Suprapubic skin (tissue), 4 donors: ENCODE results near the gene GDAP1L1. TPM values are rescaled to one million over a fixed set of nuclear protein-coding genes. Genes with fewer than 3 reads are reported as not detected.

Source experiments
- DNase-seq, 2 donors: peaks; one replicate each; pipeline ENCODE4 v3.0.0-alpha.2; 2019; ENCODE audit warnings: low spot score in 2 of 2
- H3K27ac ChIP-seq: fragments of 200-600 bp; sonication (generic); one replicate; pipeline ENCODE4 v1.5.1; 2019
- H3K27me3 ChIP-seq: fragments of 200-600 bp; sonication (generic); one replicate; pipeline ENCODE4 v1.5.1; 2019
- H3K36me3 ChIP-seq: fragments of 200-600 bp; sonication (generic); one replicate; pipeline ENCODE4 v1.5.1; 2019
- H3K4me1 ChIP-seq: fragments of 200-600 bp; sonication (generic); one replicate; pipeline ENCODE4 v1.5.1; 2019
- H3K4me3 ChIP-seq: fragments of 200-600 bp; sonication (generic); one replicate; pipeline ENCODE4 v1.5.1; 2019; ENCODE audit warnings: mild to moderate bottlenecking
- H3K9me3 ChIP-seq: fragments of 200-600 bp; sonication (generic); one replicate; pipeline ENCODE4 v1.5.1; 2019
- EP300 ChIP-seq: sonication (generic); formaldehyde crosslinking; IDR thresholded peaks from one replicate; pipeline ENCODE4 v1.6.1; 2017; ENCODE audit warnings: antibody characterized with exemption
- POLR2A ChIP-seq, 2 donors: fragments of 450-650 bp; IDR thresholded peaks; one replicate each; pipeline ENCODE4 v1.6.1; 2017; ENCODE audit warnings: antibody characterized with exemption in 2 of 2, mild to moderate bottlenecking in 2 of 2, moderate library complexity in 2 of 2
- POLR2AphosphoS5 ChIP-seq, 3 donors: sonication (generic); formaldehyde crosslinking; IDR thresholded peaks; one replicate each; pipeline ENCODE4 v1.6.1; 2017; ENCODE audit warnings: antibody characterized with exemption in 3 of 3
- WGBS: methylation state at CpG from one replicate; pipeline ENCODE4 v1.1.5; 2018; 5-methylcytosine and 5-hydroxymethylcytosine counted together
- total RNA-seq, 4 donors: library from RNA; depleted of rRNA; stranded (reverse); fragments of >200 nt; gene quantifications; one replicate each; pipeline ENCODE4 v1.1.0, GENCODE V29; 2016
- TF ChIP-seq, protein P1 (sequence below), 2 donors: fragments of 200-600 bp in 1 of 2; fragments of 450-650 bp in 1 of 2; sonication (generic) in 1 of 2; IDR thresholded peaks; one replicate each; pipeline ENCODE4 v1.5.1; 2016 to 2019; ENCODE audit warnings: antibody characterized with exemption in 2 of 2, mild to moderate bottlenecking in 1 of 2, moderate library complexity in 1 of 2

GDAP1L1 gene
- total RNA-seq, 4 donors from 2014 or later, result not detected

DNA sequence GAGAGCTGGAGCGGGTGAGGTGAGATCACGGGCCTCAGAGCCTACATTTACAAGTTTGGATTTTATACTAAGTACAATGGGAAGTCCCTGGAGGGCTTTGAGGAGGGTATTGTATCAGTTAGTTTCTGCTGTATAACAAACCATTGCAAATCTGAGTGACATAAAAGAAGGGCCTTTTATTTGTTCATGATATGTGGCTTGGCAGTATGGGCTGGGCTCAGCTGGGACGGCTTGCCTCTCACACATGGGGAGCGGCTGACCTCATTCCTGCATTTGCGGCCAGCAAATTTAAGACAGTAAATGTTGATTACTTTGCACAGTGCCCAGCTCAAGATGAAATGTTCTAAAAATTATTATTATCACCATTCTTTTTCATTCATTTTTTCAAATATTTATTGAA lies 21.7 kb downstream of the GDAP1L1 start:
- no peak overlapping the region for H3K4me3 ChIP-seq
- WGBS, result 83% methylated on average over 5 of the region's 5 CpGs
- H3K9me3 ChIP-seq, result no peaks in the 10 kb centered on the region
- no peaks in the 10 kb centered on the region for H3K4me1 ChIP-seq
- H3K27me3 ChIP-seq, result no peaks in the 10 kb centered on the region
- no peak overlapping the region for H3K27ac ChIP-seq
- no peak for DNase-seq
- no peak for TF ChIP-seq POLR2AphosphoS5 (IDR thresholded peaks at IDR 0.05)
- TF ChIP-seq POLR2A (IDR thresholded peaks at IDR 0.05), result no peak
- TF ChIP-seq EP300, result no peak
- TF ChIP-seq, protein P1, sequence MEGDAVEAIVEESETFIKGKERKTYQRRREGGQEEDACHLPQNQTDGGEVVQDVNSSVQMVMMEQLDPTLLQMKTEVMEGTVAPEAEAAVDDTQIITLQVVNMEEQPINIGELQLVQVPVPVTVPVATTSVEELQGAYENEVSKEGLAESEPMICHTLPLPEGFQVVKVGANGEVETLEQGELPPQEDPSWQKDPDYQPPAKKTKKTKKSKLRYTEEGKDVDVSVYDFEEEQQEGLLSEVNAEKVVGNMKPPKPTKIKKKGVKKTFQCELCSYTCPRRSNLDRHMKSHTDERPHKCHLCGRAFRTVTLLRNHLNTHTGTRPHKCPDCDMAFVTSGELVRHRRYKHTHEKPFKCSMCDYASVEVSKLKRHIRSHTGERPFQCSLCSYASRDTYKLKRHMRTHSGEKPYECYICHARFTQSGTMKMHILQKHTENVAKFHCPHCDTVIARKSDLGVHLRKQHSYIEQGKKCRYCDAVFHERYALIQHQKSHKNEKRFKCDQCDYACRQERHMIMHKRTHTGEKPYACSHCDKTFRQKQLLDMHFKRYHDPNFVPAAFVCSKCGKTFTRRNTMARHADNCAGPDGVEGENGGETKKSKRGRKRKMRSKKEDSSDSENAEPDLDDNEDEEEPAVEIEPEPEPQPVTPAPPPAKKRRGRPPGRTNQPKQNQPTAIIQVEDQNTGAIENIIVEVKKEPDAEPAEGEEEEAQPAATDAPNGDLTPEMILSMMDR (IDR thresholded peaks at IDR 0.05), result no peak
- H3K36me3 ChIP-seq, result peaks cover 4% of the 10 kb centered on the region

DNA sequence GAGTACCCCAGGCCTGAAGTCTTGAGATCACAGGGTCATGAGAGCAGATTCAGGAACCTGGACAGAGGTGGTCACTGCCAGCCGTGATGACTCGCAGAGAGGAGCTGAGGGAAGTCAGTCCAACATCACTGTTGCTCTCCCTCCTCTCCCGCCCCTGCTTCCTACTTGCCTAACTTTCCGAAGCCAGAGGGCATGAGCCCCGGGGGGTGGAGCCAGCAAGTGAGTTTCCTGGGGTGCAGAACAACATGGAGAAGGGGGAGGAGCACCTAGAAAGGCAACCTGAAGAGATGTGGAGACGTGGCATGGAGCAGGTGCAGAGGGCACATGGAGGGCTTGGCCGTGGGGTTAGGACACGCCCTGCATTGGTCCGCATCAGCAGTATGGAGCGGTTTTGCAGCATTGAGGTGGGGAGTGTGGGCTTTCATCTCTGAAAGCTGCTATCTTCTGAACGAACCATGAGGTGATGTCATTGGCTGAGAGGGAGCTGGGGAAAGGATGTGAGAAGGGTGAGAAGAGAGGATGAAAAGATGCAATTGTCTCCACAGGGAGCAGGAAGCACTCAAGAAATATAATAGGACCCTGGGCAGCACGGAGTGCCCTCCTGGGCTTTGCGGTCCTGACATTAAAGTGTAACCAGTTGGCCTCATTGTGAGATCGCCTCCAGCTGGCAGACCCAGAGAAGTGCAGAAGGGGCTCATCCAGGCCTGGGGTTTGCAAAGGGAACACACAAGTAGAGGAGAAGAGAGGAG lies 25.0 kb downstream of the GDAP1L1 start:
- Histone ChIP-seq H3K4me1 (no peaks in the 10 kb centered on the region), H3K27ac (no peak overlapping the region), H3K4me3 (no peak overlapping the region), H3K27me3 (no peaks in the 10 kb centered on the region), H3K9me3 (no peaks in the 10 kb centered on the region), H3K36me3 (peaks cover 4% of the 10 kb centered on the region)
- no peak for DNase-seq
- WGBS, result 67% methylated on average over 14 of the region's 14 CpGs
- TF ChIP-seq, protein P1 (IDR thresholded peaks at IDR 0.05), result no peak
- no peak for TF ChIP-seq POLR2AphosphoS5 (IDR thresholded peaks at IDR 0.05)
- no peak for TF ChIP-seq POLR2A (IDR thresholded peaks at IDR 0.05)
- no peak for TF ChIP-seq EP300

DNA sequence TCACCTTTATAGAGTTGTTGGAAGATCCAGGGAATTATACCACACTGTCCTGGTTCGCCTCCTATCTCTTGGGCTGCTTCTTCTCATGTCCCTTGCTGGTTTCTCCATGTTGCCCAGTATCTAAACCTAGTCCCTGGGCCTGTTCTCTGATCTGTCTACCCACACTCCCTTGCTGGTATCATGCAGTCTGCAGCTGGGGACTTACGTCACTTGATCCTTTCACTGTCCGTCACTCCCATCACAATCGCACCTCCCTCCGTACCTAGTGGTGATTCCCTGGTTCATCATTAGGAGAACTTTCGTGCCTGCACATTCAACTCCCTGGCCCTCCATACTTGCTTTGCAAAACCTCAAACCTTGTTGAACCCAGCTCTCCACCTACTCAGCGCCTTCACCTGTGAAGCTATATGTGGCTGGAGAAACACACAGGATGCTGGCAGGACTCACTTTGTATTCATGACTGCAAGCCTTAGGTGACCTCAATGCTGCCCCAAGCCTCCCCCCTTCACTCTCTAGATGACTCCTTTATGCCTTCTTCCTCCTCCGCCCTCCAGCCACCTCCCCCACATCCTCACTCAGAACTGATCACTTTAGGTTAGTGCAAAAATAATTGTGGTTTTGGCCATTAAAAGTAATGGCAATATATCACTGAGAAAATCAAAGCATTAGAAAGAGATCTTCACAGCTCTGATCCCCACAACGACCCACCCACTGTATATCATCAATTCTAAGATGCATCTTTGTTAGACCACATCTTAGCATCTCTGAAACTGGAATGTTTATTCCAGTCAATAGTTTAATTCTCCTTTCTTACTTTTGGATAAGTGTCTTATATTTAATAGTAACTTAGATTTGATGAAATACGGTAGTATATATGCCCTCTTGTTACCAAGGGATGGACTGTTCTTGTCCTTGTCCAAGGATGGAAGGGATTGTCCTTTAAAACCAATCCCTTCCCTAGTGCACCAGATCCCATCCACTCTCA lies 26.4 kb downstream of the GDAP1L1 start:
- H3K36me3 ChIP-seq, result peaks cover 4% of the 10 kb centered on the region
- 90% methylated on average over 10 of the region's 10 CpGs for WGBS
- no peak for TF ChIP-seq EP300
- TF ChIP-seq, protein P1 (IDR thresholded peaks at IDR 0.05), result no peak
- DNase-seq, result no peak
- no peaks in the 10 kb centered on the region for H3K27me3 ChIP-seq
- no peak overlapping the region for H3K27ac ChIP-seq
- H3K4me1 ChIP-seq, result no peaks in the 10 kb centered on the region
- no peak overlapping the region for H3K4me3 ChIP-seq
- H3K9me3 ChIP-seq, result no peaks in the 10 kb centered on the region

DNA sequence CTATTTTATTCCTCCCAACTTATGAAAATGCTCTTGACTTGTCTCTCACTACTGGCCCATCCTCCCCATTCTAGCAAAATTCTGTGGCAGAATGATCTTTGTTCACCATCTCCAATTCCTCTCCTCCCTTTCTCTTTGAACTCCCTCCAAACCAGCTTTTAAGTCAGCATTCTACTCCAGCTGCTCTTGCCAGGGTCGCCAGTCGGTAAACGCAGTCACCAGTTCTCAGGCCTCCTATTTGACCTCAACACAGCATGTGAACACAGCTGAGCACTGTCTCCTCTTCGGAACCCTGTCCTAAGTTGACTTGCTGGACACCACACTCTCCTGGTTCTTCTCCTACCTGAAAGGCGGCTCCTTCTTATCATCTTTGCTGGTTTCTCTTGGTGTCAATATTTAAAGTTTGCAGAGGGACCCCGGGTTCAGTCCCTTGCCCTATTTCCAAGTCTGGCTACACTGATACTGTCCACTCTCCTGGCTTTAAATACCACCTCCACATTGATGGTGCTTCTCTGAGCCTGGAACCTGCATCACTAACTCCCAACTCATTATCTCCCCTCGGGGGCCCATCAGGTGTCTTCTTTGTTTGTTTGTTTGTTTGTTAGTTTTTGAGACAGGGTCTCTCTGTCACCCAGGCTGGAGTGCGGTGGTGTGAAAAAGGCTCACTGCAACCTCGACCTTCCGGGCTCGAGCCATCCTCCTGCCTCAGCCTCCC lies 27.4 kb downstream of the GDAP1L1 start:
- Histone ChIP-seq H3K27ac (no peak overlapping the region), H3K4me3 (no peak overlapping the region), H3K4me1 (no peaks in the 10 kb centered on the region), H3K9me3 (no peaks in the 10 kb centered on the region), H3K36me3 (peaks cover 4% of the 10 kb centered on the region), H3K27me3 (no peaks in the 10 kb centered on the region)
- 85% methylated on average over 11 of the region's 11 CpGs for WGBS
- no peak for TF ChIP-seq EP300
- TF ChIP-seq, protein P1 (IDR thresholded peaks at IDR 0.05), result no peak
- no peak for TF ChIP-seq POLR2AphosphoS5 (IDR thresholded peaks at IDR 0.05)
- TF ChIP-seq POLR2A (IDR thresholded peaks at IDR 0.05), result no peak
- DNase-seq, result no peak
